DMS79 treated with DMSO at 0.1 percent for 48 hours (cell line): ENCODE data around the gene THAP4.
"Not testable (repeated sequence)": the region's sequence is repeated elsewhere in the genome, so short reads cannot be mapped to it uniquely, and the experiment has no call there.

Experiments used
- DNase-seq: peaks from one replicate; lab custom pipeline; 2025; lab: John Stamatoyannopoulos, UW

Gene THAP4

GRCh38 chr2:241582806-241583205 is 54.2 kb downstream of the THAP4 start:
- no peak for DNase-seq

DNA sequence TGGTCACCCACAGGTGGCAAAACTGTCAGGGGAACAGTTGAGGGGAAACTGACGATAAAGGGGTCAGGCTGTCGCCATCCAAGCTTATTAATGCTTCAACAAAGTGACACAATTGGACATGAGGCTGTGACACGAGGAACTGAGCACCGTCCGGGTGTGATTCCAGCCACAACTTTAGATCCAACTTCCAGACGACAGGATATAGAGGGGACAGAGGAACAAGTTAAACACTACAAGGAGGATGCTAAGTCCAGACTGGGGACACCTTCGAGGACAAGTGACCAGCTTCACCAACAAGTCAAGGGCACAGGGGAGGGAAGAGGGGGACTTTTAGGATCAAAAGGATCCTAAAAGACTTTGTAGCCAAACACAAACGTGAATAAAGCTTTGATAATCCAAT is 54.6 kb downstream of the THAP4 start:
- DNase-seq: no peak

DNA sequence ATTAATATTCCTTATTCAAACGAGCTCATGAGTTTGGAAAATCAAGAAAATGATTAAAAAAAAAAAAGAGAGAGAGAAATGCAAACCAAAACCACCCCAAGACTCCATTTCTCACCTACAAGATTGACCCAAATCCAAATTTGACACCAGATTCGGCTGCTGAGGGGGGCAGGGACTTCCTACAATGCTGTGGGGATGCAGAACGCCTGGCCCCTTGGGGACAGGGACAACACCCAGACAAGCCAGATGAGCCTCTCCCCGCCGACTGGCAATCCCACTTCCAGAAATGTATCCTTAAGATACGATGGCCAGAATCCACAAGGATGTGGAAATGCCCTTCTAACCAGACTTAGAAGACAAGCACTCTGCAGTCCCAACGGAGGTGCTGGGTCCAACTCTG is 57.7 kb downstream of the THAP4 start:
- DNase-seq: no peak

- DNase-seq: no peak
These were observed 59.4 kb downstream of the THAP4 start for GRCh38 chr2:241577413-241578122.

DNA sequence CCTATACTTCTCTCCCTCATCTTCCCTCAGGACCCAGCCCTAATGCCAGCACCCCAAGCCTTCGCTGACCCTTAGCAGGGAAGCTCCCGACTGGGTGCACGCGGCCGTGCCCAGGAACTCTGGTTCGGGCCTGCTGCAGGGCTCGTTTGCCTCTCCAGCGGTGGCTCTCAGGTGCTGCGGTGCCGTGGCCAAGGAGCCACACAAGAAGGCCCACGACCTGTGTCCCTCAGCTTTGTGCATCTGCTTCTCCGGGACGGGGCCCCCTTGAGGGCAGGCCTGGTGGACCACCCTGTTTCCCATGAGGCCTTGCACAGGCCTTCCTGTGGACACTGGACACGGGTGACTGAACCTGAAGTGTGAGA is 60.7 kb downstream of the THAP4 start:
- no peak for DNase-seq

DNA sequence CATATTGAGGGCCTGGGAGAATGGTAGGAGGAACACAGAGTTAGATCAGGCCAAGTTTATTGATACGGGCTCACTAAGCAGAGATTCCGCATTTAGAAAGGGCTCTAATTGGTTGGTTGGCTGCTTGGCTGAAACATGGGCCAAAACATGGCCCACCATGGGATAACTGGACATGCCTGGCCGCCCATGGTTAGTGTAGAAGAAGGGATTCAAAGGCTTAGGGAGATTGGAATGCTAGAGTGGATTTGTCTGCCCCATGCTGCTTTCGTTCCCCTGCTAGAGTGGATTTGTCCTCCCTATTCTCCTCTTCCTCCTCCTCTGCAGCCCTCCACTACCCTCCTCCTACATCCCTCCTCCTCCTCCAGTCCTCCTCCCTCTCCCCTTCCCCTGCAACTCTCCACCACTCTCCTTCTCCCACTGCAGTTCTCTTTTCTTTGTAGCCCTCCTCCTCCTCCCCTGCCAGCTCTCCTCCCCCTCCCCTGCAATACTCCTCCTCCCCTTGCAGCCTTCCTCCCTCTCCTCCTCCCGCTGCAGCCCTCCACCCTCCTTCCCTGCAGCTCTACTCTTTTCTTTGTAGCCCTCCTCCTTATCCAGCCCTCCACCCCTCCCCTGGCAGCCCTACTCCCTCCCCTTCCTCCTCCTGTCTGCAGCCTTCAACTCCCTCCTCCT is 61.2 kb downstream of the THAP4 start:
- DNase-seq: no peak

DNA sequence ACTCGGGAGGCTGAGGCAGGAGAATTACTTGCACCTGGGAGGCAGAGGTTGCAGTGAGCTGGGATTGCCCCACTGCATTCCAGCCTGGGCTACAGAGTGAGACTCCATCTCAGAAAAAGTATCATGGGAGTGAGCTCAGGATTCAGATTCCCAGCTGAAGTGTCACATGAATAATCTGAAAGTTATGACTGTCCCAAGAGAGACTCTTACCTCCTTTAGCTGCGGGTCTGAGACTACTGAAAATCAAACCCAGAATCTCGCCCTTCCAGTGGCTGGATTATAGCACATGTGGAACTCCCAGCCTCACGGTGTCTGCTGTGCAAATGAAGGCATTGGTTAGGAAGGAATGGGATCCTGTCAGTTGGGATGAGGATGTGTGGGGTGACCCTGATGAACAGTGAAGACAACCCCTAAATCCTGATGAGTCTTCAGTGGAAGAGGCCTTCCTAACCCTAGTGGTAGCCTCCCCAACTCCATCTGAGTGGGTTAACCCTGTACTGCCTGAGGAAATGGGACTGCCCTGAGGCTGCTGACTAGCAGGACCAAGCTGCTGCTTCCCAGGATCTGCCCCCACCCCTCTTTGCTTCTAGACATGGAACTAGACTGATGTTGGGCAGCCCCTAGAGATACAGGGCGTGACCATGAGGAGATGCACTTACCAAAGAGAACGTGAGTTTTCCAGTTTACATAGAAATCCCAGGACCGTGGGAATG is 61.9 kb downstream of the THAP4 start:
- DNase-seq: no peak

GRCh38 chr2:241573741-241574140 is 63.2 kb downstream of the THAP4 start:
- DNase-seq: no peak

GRCh38 chr2:241572915-241573651 is 63.9 kb downstream of the THAP4 start:
- not testable (repeated sequence) for DNase-seq

- no peak for DNase-seq
These were observed 64.9 kb downstream of the THAP4 start for GRCh38 chr2:241571821-241572620.

- no peak for DNase-seq
These were observed 65.9 kb downstream of the THAP4 start for GRCh38 chr2:241570961-241571581.

DNA sequence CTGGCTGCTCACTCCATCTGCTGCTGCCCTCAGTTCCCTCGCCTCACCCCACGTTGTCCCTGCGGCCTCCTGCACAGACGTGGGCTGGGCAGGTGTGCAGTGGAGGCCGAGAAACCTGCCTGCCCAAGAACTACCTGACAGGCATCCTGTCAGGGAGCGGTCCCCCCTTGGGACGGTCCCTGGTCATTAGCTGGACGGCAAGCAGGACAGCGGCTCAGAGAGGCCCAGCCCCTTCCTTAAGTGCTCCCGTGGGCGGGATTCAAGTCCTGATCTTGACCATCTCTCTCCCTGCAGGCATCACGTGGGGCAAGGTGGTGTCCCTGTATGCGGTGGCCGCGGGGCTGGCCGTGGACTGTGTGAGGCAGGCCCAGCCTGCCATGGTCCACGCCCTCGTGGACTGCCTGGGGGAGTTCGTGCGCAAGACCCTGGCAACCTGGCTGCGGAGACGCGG is 67.1 kb downstream of the THAP4 start:
- DNase-seq: no peak

DNA sequence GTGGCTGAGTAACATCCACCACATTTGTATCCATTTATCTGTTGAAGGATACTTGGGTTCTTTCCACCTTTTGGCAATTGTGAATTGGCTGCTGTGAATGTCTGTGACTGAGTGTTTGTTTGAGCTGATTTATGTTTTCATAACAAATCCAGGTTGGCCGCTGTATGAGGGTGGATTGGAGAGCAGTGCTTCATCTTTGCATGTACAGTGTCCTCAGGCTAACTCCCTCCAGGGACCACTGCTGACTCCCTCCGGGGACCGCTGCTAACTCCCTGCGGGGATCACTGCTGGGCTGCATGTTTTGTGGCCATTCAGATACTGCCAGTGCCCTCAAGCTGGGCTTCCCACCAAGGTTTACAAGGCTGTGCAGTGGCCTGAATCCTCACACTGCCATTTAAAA is 68.2 kb downstream of the THAP4 start:
- no peak for DNase-seq

GRCh38 chr2:241567776-241568175 is 69.2 kb downstream of the THAP4 start:
- DNase-seq: no peak

GRCh38 chr2:241567266-241567665 is 69.7 kb downstream of the THAP4 start:
- DNase-seq: not testable (repeated sequence)

DNA sequence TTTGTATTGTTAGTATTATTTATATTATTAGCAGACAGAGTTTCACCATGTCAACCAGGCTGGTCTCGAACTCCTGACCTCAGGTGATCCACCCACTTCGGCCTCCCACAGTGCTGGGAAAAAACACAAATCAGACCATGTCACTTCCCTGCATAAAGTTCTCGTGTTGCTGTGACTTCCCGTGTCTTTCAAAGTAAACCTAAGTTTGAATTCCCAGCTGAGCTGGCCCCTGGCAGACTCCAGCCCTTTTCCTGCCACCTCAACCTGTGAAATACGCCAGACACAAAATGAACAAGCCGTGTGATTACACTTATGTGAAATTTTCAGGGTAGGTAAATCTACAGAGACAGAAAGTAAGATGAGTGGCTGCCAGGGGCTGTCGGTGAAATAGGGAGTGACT is 70.5 kb downstream of the THAP4 start:
- no peak for DNase-seq

DNA sequence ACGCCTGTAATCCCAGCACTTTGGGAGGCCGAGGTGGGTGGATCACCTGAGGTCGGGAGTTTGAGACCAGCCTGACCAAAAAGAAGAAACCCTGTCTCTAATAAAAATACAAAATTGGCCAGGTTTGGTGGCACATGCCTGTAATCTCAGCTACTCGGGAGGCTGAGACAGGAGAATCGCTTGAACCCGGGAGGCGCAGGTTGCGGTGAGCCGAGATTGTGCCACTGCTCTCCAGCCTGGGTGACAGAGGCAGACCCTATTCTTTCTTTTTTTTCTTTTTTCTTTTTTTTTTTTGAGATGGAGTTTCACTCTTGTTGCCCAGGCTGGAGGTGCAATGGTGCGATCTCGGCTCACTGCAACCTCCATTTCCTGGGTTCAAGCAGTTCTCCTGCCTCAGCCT is 70.9 kb downstream of the THAP4 start:
- not testable (repeated sequence) for DNase-seq

- no peak for DNase-seq
These were observed 71.5 kb downstream of the THAP4 start for GRCh38 chr2:241565411-241565810.

GRCh38 chr2:241564596-241565410 is 72.2 kb downstream of the THAP4 start:
- no peak for DNase-seq

- DNase-seq: no peak
These were observed 72.9 kb downstream of the THAP4 start for GRCh38 chr2:241563981-241564595.
